ENCODE results near the gene CDHR5. TPM values are rescaled to one million over a fixed set of nuclear protein-coding genes. Genes with fewer than 3 reads are reported as not detected.
"Not testable (repeated sequence)": the region's sequence is repeated elsewhere in the genome, so short reads cannot be mapped to it uniquely, and the experiment has no call there.

Gene CDHR5
- total RNA-seq, 2 donors from 2014 or later: 0.13 to 0.27 TPM

DNA sequence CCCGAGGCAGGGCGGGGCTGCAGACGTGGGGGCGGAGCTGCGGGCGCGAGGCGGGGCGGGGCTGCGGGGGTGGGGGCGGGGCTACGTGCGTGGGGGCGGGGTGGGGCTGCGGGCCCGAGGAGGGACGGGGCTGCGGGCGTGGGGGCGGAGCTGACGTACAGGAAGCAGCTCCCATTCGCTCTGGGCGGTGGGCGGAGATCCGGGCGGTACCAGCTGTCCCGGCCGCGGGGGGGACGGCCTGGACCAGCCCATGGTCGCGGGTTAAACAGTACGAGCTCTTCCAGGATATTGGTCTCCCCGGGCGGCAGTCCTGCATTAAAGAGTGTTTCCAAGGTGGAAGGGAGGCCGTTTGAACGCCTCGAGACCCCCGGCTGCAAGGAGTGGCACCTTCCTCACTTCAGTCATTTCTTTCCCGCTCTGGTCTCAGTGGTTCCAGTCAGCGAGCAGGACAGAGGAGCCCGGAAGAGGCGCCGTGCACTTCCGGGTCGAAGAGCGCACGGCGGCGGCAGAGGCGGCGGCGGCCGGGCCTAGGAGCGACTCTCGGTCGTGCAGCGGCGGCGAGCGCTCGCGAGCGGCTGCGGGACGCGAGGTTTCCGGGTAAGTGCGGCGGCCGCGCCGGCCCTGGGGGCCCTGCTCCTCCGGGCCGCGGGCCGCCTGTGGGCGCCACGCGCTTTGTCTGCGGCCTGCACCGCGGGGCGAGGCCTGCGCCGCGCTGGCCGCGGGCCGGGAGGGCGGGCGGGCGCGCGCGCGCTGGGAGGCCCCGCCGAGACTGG lies 48.6 kb downstream of the CDHR5 start, which contains the start of gene PHRF1:
Gene PHRF1, plus strand, starts transcription at position 475 of the 773 bp plus-strand sequence. CDS start 5,043 bp downstream, outside the sequence.
- peak within 1 kb of the TSS; percentile 79 for H3K4me3 Mint-ChIP-seq
- WGBS, 2 experiments (ENCODE audit: insufficient coverage in 1 of 2, insufficient read length in 1 of 2): 0 to 1% methylated on average over 31 to 88 of the region's 99 CpGs
- no peak for DNase-seq
- peaks cover 13% of the 10 kb centered on the region for H3K27me3 ChIP-seq (ENCODE audit: control insufficient read depth, insufficient read depth, low read length, poor library complexity, severe bottlenecking)
- peaks cover 24% of the 10 kb centered on the region for H3K27me3 Mint-ChIP-seq (ENCODE audit: insufficient read depth)
- H3K36me3 ChIP-seq (ENCODE audit: control insufficient read depth, insufficient read depth, low read length): peaks cover 2% of the 10 kb centered on the region
- H3K9me3 Mint-ChIP-seq: no peaks in the 10 kb centered on the region
- H3K27ac Mint-ChIP-seq: peak within 1 kb of the TSS; percentile 100
- H3K4me3 ChIP-seq (ENCODE audit: low read length): peak within 1 kb of the TSS; percentile 95
- H3K4me1 Mint-ChIP-seq: peaks cover 36% of the 10 kb centered on the region
- H3K36me3 Mint-ChIP-seq (ENCODE audit: low read depth): peaks cover 3% of the 10 kb centered on the region
- H3K27ac ChIP-seq (ENCODE audit: low read depth, low read length): peak within 1 kb of the TSS; percentile 99
- TF ChIP-seq, protein P1, sequence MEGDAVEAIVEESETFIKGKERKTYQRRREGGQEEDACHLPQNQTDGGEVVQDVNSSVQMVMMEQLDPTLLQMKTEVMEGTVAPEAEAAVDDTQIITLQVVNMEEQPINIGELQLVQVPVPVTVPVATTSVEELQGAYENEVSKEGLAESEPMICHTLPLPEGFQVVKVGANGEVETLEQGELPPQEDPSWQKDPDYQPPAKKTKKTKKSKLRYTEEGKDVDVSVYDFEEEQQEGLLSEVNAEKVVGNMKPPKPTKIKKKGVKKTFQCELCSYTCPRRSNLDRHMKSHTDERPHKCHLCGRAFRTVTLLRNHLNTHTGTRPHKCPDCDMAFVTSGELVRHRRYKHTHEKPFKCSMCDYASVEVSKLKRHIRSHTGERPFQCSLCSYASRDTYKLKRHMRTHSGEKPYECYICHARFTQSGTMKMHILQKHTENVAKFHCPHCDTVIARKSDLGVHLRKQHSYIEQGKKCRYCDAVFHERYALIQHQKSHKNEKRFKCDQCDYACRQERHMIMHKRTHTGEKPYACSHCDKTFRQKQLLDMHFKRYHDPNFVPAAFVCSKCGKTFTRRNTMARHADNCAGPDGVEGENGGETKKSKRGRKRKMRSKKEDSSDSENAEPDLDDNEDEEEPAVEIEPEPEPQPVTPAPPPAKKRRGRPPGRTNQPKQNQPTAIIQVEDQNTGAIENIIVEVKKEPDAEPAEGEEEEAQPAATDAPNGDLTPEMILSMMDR (conservative IDR thresholded peaks at IDR 0.05): no peak
- H3K9me3 ChIP-seq (ENCODE audit: control insufficient read depth, low read length): no peaks in the 10 kb centered on the region
- peaks cover 28% of the 10 kb centered on the region for H3K4me1 ChIP-seq (ENCODE audit: control insufficient read depth, insufficient read depth, low read length)
- H3K9ac ChIP-seq (ENCODE audit: extremely low read depth, low read length, poor library complexity, severe bottlenecking): peak within 1 kb of the TSS; percentile 95

DNA sequence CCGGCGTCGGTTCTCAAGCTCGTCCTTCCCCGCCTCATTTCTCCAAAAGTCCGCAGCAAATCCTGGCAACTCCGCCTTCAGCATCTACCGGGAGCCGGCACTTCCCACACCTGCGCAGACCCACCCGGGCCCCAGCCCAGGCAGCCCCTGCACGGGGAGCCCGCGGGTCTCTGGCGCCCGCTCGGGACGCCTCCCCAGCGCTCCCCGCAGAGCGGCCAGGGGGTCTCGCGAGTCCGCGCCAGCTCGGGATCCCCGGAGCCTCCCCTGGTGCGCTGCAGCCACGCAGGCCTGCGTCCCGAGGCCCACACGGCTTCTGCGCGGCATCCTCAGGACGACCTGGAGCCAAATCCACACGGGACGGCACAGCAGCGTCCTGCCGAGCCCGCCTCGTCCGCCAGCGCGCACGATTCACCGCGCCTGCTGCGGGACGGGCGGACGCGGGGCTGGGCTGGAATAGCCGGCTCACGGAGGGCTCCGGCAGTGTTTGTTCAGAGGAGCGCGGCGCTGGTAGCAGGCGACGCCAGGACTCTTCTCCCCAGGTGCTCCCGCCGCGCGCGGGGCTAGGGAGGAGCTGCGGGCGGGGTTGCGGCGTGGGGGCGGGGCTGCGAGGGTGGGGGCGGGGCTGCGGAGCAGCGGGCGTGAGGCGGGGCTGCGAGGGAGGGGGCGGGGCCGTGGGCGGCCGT lies 49.3 kb downstream of the CDHR5 start:
- H3K27me3 ChIP-seq (ENCODE audit: control insufficient read depth, insufficient read depth, low read length, poor library complexity, severe bottlenecking): peaks cover 13% of the 10 kb centered on the region

DNA sequence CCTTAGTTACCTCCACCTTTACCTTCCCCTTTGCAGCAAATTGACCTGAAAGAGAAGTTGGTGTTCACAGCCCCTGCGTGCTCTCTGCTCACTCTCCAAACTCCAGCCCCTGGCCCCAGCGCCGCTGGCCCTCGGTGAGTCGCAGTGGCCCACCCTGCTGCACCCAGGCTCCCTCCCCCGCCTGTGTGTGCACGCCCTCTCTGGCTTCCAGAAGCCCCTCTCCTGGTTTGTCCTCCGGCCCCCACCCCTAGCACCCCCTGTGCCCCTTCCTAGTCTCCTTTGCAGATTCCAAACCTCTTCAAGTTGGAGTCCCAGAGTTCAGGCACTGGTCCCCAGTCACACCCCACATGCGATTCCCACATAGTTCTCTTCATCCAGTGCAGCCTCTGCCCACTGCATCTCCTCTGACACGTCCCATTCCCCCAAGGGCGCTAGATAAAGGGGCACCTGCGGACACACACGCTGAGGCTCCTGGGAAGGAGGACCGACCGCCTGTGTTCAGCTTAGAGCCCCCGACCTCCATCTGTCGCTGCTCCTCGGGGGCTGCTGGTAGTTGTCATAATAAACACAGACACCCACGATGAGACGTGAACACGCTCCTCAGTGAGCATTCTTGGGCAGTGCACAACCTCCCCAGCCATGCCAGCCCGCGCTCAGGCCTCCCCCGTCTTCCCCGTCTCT lies 50.0 kb downstream of the CDHR5 start:
- WGBS, 2 experiments (ENCODE audit: insufficient coverage in 1 of 2, insufficient read length in 1 of 2): 18 to 30% methylated on average over 15 to 25 of the region's 25 CpGs
- H3K9me3 ChIP-seq (ENCODE audit: control insufficient read depth, low read length): no peaks in the 10 kb centered on the region
- H3K36me3 ChIP-seq (ENCODE audit: control insufficient read depth, insufficient read depth, low read length): no peaks in the 10 kb centered on the region
- no peaks in the 10 kb centered on the region for H3K9me3 Mint-ChIP-seq
- H3K27me3 ChIP-seq (ENCODE audit: control insufficient read depth, insufficient read depth, low read length, poor library complexity, severe bottlenecking): peaks cover 13% of the 10 kb centered on the region
- peak; percentile 57 for DNase-seq
- H3K27me3 Mint-ChIP-seq (ENCODE audit: insufficient read depth): peaks cover 28% of the 10 kb centered on the region
- H3K4me1 ChIP-seq (ENCODE audit: control insufficient read depth, insufficient read depth, low read length): peaks cover 29% of the 10 kb centered on the region
- TF ChIP-seq, protein P1 (conservative IDR thresholded peaks at IDR 0.05): no peak
- H3K4me3 Mint-ChIP-seq: peak overlapping the region; percentile 79
- peak overlapping the region; percentile 11 for H3K9ac ChIP-seq (ENCODE audit: extremely low read depth, low read length, poor library complexity, severe bottlenecking)
- H3K27ac Mint-ChIP-seq: peak overlapping the region; percentile 76
- no peak overlapping the region for H3K27ac ChIP-seq (ENCODE audit: low read depth, low read length)
- no peaks in the 10 kb centered on the region for H3K36me3 Mint-ChIP-seq (ENCODE audit: low read depth)
- peaks cover 36% of the 10 kb centered on the region for H3K4me1 Mint-ChIP-seq
- peak overlapping the region; percentile 78 for H3K4me3 ChIP-seq (ENCODE audit: low read length)

More for the DNA sequence above, 49.3 kb downstream of the CDHR5 start:
- TF ChIP-seq, protein P1 (conservative IDR thresholded peaks at IDR 0.05): no peak
- Mint-ChIP-seq H3K9me3 (no peaks in the 10 kb centered on the region), H3K27me3 (ENCODE audit: insufficient read depth) (peaks cover 24% of the 10 kb centered on the region), H3K27ac (peak overlapping the region; percentile 76), H3K4me3 (peak overlapping the region; percentile 79), H3K36me3 (ENCODE audit: low read depth) (no peaks in the 10 kb centered on the region), H3K4me1 (peaks cover 36% of the 10 kb centered on the region)
- WGBS, 2 experiments (ENCODE audit: insufficient coverage in 1 of 2, insufficient read length in 1 of 2): 1% methylated on average over 33 to 75 of the region's 81 CpGs
- Histone ChIP-seq H3K9me3 (ENCODE audit: control insufficient read depth, low read length) (no peaks in the 10 kb centered on the region), H3K27ac (ENCODE audit: low read depth, low read length) (no peak overlapping the region), H3K9ac (ENCODE audit: extremely low read depth, low read length, poor library complexity, severe bottlenecking) (peak overlapping the region; percentile 11), H3K4me3 (ENCODE audit: low read length) (peak overlapping the region; percentile 78), H3K4me1 (ENCODE audit: control insufficient read depth, insufficient read depth, low read length) (peaks cover 29% of the 10 kb centered on the region), H3K36me3 (ENCODE audit: control insufficient read depth, insufficient read depth, low read length) (no peaks in the 10 kb centered on the region)
- peak; percentile 96 for DNase-seq

DNA sequence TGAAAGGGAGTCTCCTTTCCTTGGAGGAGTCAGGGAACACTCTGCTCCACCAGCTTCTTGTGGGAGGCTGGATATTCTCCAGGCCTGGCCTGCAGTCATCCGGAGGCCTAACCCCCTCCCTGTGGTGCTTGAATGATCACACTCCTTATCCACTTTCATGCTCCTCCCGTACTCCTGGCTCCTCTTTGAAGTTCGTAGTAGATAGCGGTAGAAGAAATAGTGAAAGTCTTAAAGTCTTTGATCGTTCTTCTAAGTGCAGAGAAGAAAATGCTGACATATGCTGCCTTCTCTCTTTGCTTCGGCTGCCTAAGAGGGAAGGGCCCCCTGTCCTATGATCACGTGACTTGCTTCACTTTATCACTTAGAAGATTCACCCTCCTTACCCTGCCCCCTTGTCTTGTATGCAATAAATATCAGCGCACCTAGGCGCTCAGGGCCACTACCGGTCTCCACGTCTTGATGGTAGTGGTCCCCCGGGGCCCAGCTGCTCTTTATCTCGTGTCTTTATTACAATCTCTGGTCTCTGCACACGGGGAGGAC lies 50.7 kb downstream of the CDHR5 start:
- H3K27ac ChIP-seq (ENCODE audit: low read depth, low read length); H3K36me3 Mint-ChIP-seq (ENCODE audit: low read depth); H3K9me3 Mint-ChIP-seq; DNase-seq; H3K9me3 ChIP-seq (ENCODE audit: control insufficient read depth, low read length); H3K36me3 ChIP-seq (ENCODE audit: control insufficient read depth, insufficient read depth, low read length); H3K9ac ChIP-seq (ENCODE audit: extremely low read depth, low read length, poor library complexity, severe bottlenecking); H3K27ac Mint-ChIP-seq: not testable (repeated sequence)
- peak overlapping the region; percentile 79 for H3K4me3 Mint-ChIP-seq
- Histone ChIP-seq H3K4me3 (ENCODE audit: low read length) (peak overlapping the region; percentile 78), H3K27me3 (ENCODE audit: control insufficient read depth, insufficient read depth, low read length, poor library complexity, severe bottlenecking) (peaks cover 13% of the 10 kb centered on the region), H3K4me1 (ENCODE audit: control insufficient read depth, insufficient read depth, low read length) (peaks cover 27% of the 10 kb centered on the region)
- H3K4me1 Mint-ChIP-seq: peaks cover 32% of the 10 kb centered on the region
- peaks cover 30% of the 10 kb centered on the region for H3K27me3 Mint-ChIP-seq (ENCODE audit: insufficient read depth)
- WGBS, 2 experiments (ENCODE audit: insufficient coverage in 1 of 2, insufficient read length in 1 of 2): 58 to 68% methylated on average over 8 to 13 of the region's 14 CpGs

All from endodermal cell (in vitro differentiated cells).